GM15510 (cell line): ENCODE results near the gene ZCCHC24.

Experiments used
- POLR2A ChIP-seq: IDR thresholded peaks from 3 replicates; pipeline ENCODE4 v1.6.1; 2011; ENCODE audit warnings: borderline replicate concordance; ENCODE audit not compliant: insufficient read length; ENCODE audit errors: extremely low read depth

Gene ZCCHC24

GRCh38 chr10:79407811-79408795 is 37.3 kb downstream of the ZCCHC24 start:
- no peak for TF ChIP-seq POLR2A

- no peak for TF ChIP-seq POLR2A
These were observed 38.0 kb downstream of the ZCCHC24 start for GRCh38 chr10:79407423-79407796.

- no peak for TF ChIP-seq POLR2A
These were observed 38.6 kb downstream of the ZCCHC24 start for GRCh38 chr10:79406683-79407422.

GRCh38 chr10:79405995-79406515 is 39.4 kb downstream of the ZCCHC24 start:
- no peak for TF ChIP-seq POLR2A

- no peak for TF ChIP-seq POLR2A
These were observed 40.0 kb downstream of the ZCCHC24 start for GRCh38 chr10:79405221-79405994.

- no peak for TF ChIP-seq POLR2A
These were observed 40.7 kb downstream of the ZCCHC24 start for GRCh38 chr10:79404690-79405131.

GRCh38 chr10:79404231-79404609 is 41.2 kb downstream of the ZCCHC24 start:
- TF ChIP-seq POLR2A, result no peak

GRCh38 chr10:79403441-79404230 is 41.8 kb downstream of the ZCCHC24 start:
- no peak for TF ChIP-seq POLR2A

GRCh38 chr10:79402951-79403350 is 42.5 kb downstream of the ZCCHC24 start:
- TF ChIP-seq POLR2A, result no peak

- no peak for TF ChIP-seq POLR2A
These were observed 42.8 kb downstream of the ZCCHC24 start for GRCh38 chr10:79402625-79402946.

- no peak for TF ChIP-seq POLR2A
These were observed 44.2 kb downstream of the ZCCHC24 start for GRCh38 chr10:79401015-79401921.

- no peak for TF ChIP-seq POLR2A
These were observed 45.0 kb downstream of the ZCCHC24 start for GRCh38 chr10:79400146-79401004.
